Adrenal gland (tissue), 5 donors: ENCODE measurements around the gene LIPI.
"Not testable (repeated sequence)": the region's sequence is repeated elsewhere in the genome, so short reads cannot be mapped to it uniquely, and the experiment has no call there.

Source experiments
- POLR2A ChIP-seq, 2 donors: fragments of 450-650 bp; IDR thresholded peaks; one replicate each; pipeline ENCODE4 v1.6.1; 2017; ENCODE audit warnings: antibody characterized with exemption in 2 of 2, mild to moderate bottlenecking in 2 of 2, moderate library complexity in 1 of 2
- TF ChIP-seq, protein P1 (sequence below), 6 experiments: fragments of 450-650 bp in 4 of 6; fragments of 200-600 bp in 2 of 6; sonication (generic) in 1 of 6; IDR thresholded peaks; 1 replicate in 5 of 6; 2 replicates in 1 of 6; pipeline versions ENCODE4 v1.5.1 to v1.8.0; 2016 to 2021; ENCODE audit warnings: antibody characterized with exemption in 6 of 6, mild to moderate bottlenecking in 2 of 6, moderate library complexity in 1 of 6
- donor health status: DM: no; HTN: no; CAD: no.

DNA sequence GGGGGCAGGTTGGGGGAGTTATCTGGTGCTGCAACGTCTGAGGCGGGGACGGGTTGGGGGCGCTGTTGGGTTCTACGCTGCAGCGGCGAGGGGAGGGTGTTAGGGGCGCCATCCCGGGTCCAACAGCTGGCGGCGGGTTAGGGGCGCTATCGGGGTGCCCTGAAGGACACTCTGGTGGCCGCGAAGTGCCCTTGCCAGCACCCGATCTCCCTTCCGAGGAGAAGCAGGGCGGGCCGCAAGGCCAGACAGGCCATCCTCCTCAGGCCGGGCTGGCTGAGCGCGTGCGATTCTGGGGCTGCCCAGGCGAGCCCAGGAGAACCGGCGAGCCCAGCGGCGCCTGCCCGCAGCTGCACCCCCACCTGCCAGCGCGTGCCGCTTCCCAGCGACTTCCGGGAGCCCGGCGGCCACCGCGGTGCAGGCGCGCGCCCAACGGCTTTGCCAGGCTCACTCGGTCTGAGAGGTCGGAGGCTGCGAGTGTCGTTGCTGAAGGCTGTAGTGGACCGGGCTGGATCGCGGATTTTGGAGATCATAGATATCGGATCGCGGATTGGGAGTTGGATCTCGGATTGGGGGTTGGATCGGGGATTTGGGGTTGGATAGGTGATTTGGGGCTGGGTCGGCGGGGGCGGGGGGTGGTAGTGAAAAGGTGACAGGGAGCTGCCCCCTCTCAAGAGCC lies 147.0 kb downstream of the LIPI start:
- TF ChIP-seq, protein P1, sequence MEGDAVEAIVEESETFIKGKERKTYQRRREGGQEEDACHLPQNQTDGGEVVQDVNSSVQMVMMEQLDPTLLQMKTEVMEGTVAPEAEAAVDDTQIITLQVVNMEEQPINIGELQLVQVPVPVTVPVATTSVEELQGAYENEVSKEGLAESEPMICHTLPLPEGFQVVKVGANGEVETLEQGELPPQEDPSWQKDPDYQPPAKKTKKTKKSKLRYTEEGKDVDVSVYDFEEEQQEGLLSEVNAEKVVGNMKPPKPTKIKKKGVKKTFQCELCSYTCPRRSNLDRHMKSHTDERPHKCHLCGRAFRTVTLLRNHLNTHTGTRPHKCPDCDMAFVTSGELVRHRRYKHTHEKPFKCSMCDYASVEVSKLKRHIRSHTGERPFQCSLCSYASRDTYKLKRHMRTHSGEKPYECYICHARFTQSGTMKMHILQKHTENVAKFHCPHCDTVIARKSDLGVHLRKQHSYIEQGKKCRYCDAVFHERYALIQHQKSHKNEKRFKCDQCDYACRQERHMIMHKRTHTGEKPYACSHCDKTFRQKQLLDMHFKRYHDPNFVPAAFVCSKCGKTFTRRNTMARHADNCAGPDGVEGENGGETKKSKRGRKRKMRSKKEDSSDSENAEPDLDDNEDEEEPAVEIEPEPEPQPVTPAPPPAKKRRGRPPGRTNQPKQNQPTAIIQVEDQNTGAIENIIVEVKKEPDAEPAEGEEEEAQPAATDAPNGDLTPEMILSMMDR (IDR thresholded peaks at IDR 0.05): not testable (repeated sequence)
- not testable (repeated sequence) for TF ChIP-seq POLR2A (IDR thresholded peaks at IDR 0.05)
